A549 treated with AZD9567 at 1 μM for 4 hours (cell line): Measurements from ENCODE around the gene THSD7A. TPM values are rescaled to one million over a fixed set of nuclear protein-coding genes. Genes with fewer than 3 reads are reported as not detected.

Experiments used
- total RNA-seq: library from RNA; stranded (reverse); fragments of 200-300 nt; extraction: Qiagen RNA extraction; gene quantifications from 5 replicates; pipeline ENCODE4 v1.2.3, GENCODE V29; 2022; ENCODE audit not compliant: insufficient read depth

The THSD7A gene, protein sequence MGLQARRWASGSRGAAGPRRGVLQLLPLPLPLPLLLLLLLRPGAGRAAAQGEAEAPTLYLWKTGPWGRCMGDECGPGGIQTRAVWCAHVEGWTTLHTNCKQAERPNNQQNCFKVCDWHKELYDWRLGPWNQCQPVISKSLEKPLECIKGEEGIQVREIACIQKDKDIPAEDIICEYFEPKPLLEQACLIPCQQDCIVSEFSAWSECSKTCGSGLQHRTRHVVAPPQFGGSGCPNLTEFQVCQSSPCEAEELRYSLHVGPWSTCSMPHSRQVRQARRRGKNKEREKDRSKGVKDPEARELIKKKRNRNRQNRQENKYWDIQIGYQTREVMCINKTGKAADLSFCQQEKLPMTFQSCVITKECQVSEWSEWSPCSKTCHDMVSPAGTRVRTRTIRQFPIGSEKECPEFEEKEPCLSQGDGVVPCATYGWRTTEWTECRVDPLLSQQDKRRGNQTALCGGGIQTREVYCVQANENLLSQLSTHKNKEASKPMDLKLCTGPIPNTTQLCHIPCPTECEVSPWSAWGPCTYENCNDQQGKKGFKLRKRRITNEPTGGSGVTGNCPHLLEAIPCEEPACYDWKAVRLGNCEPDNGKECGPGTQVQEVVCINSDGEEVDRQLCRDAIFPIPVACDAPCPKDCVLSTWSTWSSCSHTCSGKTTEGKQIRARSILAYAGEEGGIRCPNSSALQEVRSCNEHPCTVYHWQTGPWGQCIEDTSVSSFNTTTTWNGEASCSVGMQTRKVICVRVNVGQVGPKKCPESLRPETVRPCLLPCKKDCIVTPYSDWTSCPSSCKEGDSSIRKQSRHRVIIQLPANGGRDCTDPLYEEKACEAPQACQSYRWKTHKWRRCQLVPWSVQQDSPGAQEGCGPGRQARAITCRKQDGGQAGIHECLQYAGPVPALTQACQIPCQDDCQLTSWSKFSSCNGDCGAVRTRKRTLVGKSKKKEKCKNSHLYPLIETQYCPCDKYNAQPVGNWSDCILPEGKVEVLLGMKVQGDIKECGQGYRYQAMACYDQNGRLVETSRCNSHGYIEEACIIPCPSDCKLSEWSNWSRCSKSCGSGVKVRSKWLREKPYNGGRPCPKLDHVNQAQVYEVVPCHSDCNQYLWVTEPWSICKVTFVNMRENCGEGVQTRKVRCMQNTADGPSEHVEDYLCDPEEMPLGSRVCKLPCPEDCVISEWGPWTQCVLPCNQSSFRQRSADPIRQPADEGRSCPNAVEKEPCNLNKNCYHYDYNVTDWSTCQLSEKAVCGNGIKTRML (N-terminal part only)
- total RNA-seq = 1.6 to 3.0 TPM (median 2.3 TPM) in 5 replicates

DNA sequence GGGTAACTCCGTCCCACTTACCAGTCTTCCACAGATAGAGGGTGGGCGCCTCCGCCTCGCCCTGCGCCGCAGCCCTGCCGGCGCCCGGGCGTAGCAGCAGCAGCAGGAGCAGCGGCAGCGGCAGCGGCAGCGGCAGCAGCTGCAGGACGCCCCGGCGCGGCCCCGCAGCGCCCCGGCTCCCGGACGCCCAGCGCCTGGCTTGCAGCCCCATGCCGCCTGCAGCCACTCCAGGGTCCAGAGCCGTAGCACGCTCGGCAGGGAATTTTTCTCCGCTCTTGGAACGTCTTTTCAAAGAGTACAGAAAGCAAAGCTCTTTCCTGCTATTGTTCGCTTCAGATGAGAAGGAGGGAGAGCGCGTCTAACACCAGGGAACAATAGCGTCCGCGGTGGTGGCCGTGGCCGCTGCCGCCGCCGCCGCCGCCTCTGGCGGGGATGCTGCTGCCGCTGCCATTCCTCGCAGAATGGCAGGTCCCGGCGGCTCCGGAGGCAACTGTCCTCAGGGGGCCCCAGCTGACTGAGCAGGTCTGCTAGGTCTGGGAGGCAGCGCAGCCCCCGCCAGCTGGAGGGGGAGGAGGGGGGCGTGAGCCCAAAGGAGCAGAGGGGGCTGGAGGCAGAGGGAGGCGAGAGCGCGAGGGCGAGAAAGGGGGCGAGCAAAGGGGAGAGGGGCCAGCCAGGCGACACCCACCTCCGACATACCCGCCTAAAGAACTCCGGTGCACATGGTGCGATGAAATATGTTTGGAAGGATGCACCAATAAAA lies at the start of gene THSD7A:
THSD7A (minus strand) TSS at position 463 of the 760 bp plus-strand sequence; CDS start at position 211, 252 bp downstream.

